PFSK-1 (cell line): ENCODE measurements around the gene LENG8.

Source experiments
- FOXP2 ChIP-seq: optimal IDR thresholded peaks from 2 replicates; pipeline ENCODE3; 2011; ENCODE audit warnings: borderline replicate concordance, control low read depth, inconsistent platforms; ENCODE audit not compliant: insufficient read depth; ENCODE audit errors: extremely low read length, extremely low read depth
- POLR2AphosphoS5 ChIP-seq: IDR thresholded peaks from 2 replicates; pipeline ENCODE4 v1.6.1; 2012; ENCODE audit warnings: low read depth, mild to moderate bottlenecking, control low read depth, low read length, moderate library complexity
- REST ChIP-seq, 2 experiments: IDR thresholded peaks; 2 replicates each; pipeline versions ENCODE4 v1.6.1 to v1.8.0; 2011 to 2012; ENCODE audit warnings: low read depth in 2 of 2, low read length in 2 of 2, control low read depth in 1 of 2, inconsistent platforms in 1 of 2, mild to moderate bottlenecking in 1 of 2, moderate library complexity in 1 of 2; ENCODE audit not compliant: insufficient read depth in 1 of 2
- SIN3A ChIP-seq: IDR thresholded peaks from 2 replicates; pipeline ENCODE4 v1.6.1; 2012; ENCODE audit warnings: mild to moderate bottlenecking, low read length, moderate library complexity, borderline replicate concordance; ENCODE audit not compliant: insufficient read depth
- TAF1 ChIP-seq: IDR thresholded peaks from 2 replicates; pipeline ENCODE4 v1.6.1; 2012; ENCODE audit warnings: low read length, control low read depth, borderline replicate concordance; ENCODE audit not compliant: insufficient read depth

LENG8 gene

GRCh38 chr19:54493967-54494585 is 45.1 kb downstream of the LENG8 start:
- TF ChIP-seq POLR2AphosphoS5: no peak
- TF ChIP-seq TAF1: no peak
- no peak for TF ChIP-seq FOXP2
- TF ChIP-seq SIN3A: no peak
- TF ChIP-seq REST (IDR thresholded peaks at IDR 0.05; ENCODE audit: insufficient read depth in 1 of 2, low read depth in 2 of 2, low read length in 2 of 2): no peak

GRCh38 chr19:54502518-54503048 is 53.6 kb downstream of the LENG8 start, which contains the start of gene LAIR2:
Gene LAIR2 (plus strand): TSS chr19:54502831. CDS start chr19:54502919, 88 bp downstream.
- no peak for TF ChIP-seq TAF1
- TF ChIP-seq REST (IDR thresholded peaks at IDR 0.05; ENCODE audit: insufficient read depth in 1 of 2, low read depth in 2 of 2, low read length in 2 of 2): no peak
- no peak for TF ChIP-seq FOXP2
- no peak for TF ChIP-seq POLR2AphosphoS5
- TF ChIP-seq SIN3A: no peak

DNA sequence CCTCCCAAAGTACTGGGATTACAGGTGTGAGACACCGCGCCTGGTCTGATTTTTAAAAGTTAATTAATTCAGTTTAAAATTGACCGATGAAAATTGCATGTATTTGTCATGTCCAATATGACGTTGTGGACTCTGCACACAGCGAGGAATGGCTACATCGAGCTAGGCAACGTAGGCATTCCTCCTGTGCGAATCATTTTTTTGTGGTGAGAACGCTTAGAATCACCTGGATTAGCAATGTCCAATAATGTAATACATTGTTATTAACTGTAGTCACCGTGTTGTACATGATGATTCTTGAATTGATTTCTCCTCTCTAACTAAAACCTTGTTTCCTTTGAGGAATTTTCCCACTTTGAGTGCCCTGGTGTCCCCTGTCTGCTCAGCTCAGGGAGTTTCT is 57.1 kb downstream of the LENG8 start:
- TF ChIP-seq FOXP2 (no peak), SIN3A (no peak), POLR2AphosphoS5 (no peak), TAF1 (no peak), REST (IDR thresholded peaks at IDR 0.05; ENCODE audit: insufficient read depth in 1 of 2, low read depth in 2 of 2, low read length in 2 of 2) (no peak)

DNA sequence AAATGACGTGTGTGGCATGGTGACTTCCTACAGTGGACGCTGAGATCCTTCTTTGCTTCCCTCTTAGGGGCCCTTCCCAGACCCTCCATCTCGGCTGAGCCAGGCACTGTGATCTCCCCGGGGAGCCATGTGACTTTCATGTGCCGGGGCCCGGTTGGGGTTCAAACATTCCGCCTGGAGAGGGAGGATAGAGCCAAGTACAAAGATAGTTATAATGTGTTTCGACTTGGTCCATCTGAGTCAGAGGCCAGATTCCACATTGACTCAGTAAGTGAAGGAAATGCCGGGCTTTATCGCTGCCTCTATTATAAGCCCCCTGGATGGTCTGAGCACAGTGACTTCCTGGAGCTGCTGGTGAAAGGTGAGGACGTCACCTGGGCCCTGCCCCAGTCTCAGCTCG is 58.8 kb downstream of the LENG8 start:
- no peak for TF ChIP-seq POLR2AphosphoS5
- no peak for TF ChIP-seq TAF1
- TF ChIP-seq FOXP2: no peak
